ENCODE measurements around the gene PHPT1.
"Not testable (repeated sequence)": the region's sequence is repeated elsewhere in the genome, so short reads cannot be mapped to it uniquely, and the experiment has no call there.

PHPT1 gene

GRCh38 chr9:136832581-136832980, 16.6 kb upstream of the PHPT1 start:
- in situ Hi-C loops (cut with HindIII; ENCODE audit: low sequenced_read_pairs) = no loop called here

GRCh38 chr9:136833381-136834048, 15.7 kb upstream of the PHPT1 start:
- DNase-seq (ENCODE audit: low read depth); H3K4me3 ChIP-seq (ENCODE audit: low read depth, low read length); in situ Hi-C loops (cut with HindIII; ENCODE audit: low sequenced_read_pairs): not testable (repeated sequence)

More at GRCh38 chr9:136832581-136832980, 16.6 kb upstream of the PHPT1 start:
- no peak for TF ChIP-seq CTCF (IDR thresholded peaks at IDR 0.05; ENCODE audit: low read depth, low read length, missing control alignments)
- DNase-seq (ENCODE audit: low read depth) = no peak
- no peak overlapping the region for H3K4me3 ChIP-seq (ENCODE audit: low read depth, low read length)

- in situ Hi-C loops (cut with HindIII; ENCODE audit: low sequenced_read_pairs) = no loop called here
- H3K4me3 ChIP-seq (ENCODE audit: low read depth, low read length) = no peak overlapping the region
- TF ChIP-seq CTCF (IDR thresholded peaks at IDR 0.05; ENCODE audit: low read depth, low read length, missing control alignments) = no peak
- no peak for DNase-seq (ENCODE audit: low read depth)
These were observed 13.9 kb upstream of the PHPT1 start for GRCh38 chr9:136835162-136835931.

- TF ChIP-seq CTCF (IDR thresholded peaks at IDR 0.05; ENCODE audit: low read depth, low read length, missing control alignments) = no peak
- DNase-seq (ENCODE audit: low read depth) = no peak
- in situ Hi-C loops (cut with HindIII; ENCODE audit: low sequenced_read_pairs) = no loop called here
- no peak overlapping the region for H3K4me3 ChIP-seq (ENCODE audit: low read depth, low read length)
These were observed 13.0 kb upstream of the PHPT1 start for GRCh38 chr9:136835932-136836904.

GRCh38 chr9:136837146-136837855, 11.9 kb upstream of the PHPT1 start:
- in situ Hi-C loops (cut with HindIII; ENCODE audit: low sequenced_read_pairs) = no loop called here
- no peak for DNase-seq (ENCODE audit: low read depth)
- no peak overlapping the region for H3K4me3 ChIP-seq (ENCODE audit: low read depth, low read length)
- no peak for TF ChIP-seq CTCF (IDR thresholded peaks at IDR 0.05; ENCODE audit: low read depth, low read length, missing control alignments)

GRCh38 chr9:136837856-136838277, 11.3 kb upstream of the PHPT1 start:
- H3K4me3 ChIP-seq (ENCODE audit: low read depth, low read length); DNase-seq (ENCODE audit: low read depth); in situ Hi-C loops (cut with HindIII; ENCODE audit: low sequenced_read_pairs): not testable (repeated sequence)
